ENCODE measurements around the gene ST6GALNAC1.

DNA sequence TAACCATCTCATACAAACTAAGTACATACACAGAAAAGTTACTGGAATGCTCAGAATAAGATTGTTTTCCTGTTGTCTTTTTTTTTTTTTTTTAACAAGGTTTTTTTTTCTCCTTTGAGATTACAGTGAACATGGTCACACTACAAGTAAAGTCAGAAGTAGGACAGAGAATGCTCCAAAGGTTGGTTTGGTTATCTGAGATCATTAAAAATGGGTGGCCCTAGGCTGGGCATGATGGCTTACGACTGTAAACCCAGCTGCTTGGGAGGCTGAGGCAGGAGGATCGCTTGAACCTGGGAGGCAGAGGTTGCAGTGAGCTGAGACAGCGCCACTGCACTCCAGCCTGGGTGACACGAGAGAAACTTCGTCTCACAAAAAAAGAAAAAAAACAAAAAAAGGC lies 6.9 kb upstream of the ST6GALNAC1 start:
- TF ChIP-seq HDAC2 (IDR thresholded peaks at IDR 0.05): no peak
- no peak for TF ChIP-seq CTCF (IDR thresholded peaks at IDR 0.05 in 2 of 3, conservative IDR thresholded peaks at IDR 0.05 in 1 of 3; ENCODE audit: control insufficient read depth in 2 of 3, extremely low read depth in 1 of 3, insufficient read depth in 1 of 3, low read depth in 3 of 3, low read length in 3 of 3)
- no peak for TF ChIP-seq RCOR1 (conservative IDR thresholded peaks at IDR 0.05; ENCODE audit: low read depth, low read length)
- no peak for TF ChIP-seq E2F4 (IDR thresholded peaks at IDR 0.05; ENCODE audit: low read depth, low read length)
